Esophagus squamous epithelium (tissue), 5 donors: Measurements from ENCODE around the gene TEKT2. TPM values are rescaled to one million over a fixed set of nuclear protein-coding genes. Genes with fewer than 3 reads are reported as not detected.

Experiments used
- DNase-seq: peaks from one replicate; lab custom pipeline; 2025; lab: John Stamatoyannopoulos, UW
- H3K27ac ChIP-seq, 4 donors: fragments of 200-600 bp; sonication (generic); one replicate each; pipeline ENCODE4 v1.5.1; 2016 to 2019; ENCODE audit warnings: mild to moderate bottlenecking in 1 of 4
- H3K27me3 ChIP-seq, 4 donors: fragments of 200-600 bp; sonication (generic); 1 replicate in 3 of 4; 2 replicates in 1 of 4; pipeline versions ENCODE4 v1.5.1 to v1.6.0; 2017 to 2021; ENCODE audit warnings: antibody characterized with exemption in 1 of 4
- H3K36me3 ChIP-seq, 3 donors: fragments of 200-600 bp; sonication (generic); one replicate each; pipeline ENCODE4 v1.5.1; 2016 to 2019
- H3K4me1 ChIP-seq, 3 donors: fragments of 200-600 bp; sonication (generic); one replicate each; pipeline ENCODE4 v1.5.1; 2017 to 2019
- H3K4me3 ChIP-seq, 4 donors: fragments of 200-600 bp; sonication (generic); 1 replicate in 3 of 4; 2 replicates in 1 of 4; pipeline ENCODE4 v1.5.1; 2016 to 2019; ENCODE audit warnings: mild to moderate bottlenecking in 2 of 4, moderate library complexity in 1 of 4
- H3K9me3 ChIP-seq, 3 donors: fragments of 200-600 bp; sonication (generic); one replicate each; pipeline ENCODE4 v1.5.1; 2016 to 2019
- CTCF ChIP-seq, 6 experiments: fragments of 450-650 bp in 4 of 6; fragments of 200-600 bp in 2 of 6; sonication (generic) in 2 of 6; IDR thresholded peaks; one replicate each; pipeline ENCODE4 v1.5.1; 2016 to 2019; ENCODE audit warnings: antibody characterized with exemption in 6 of 6, mild to moderate bottlenecking in 4 of 6, moderate library complexity in 4 of 6
- POLR2A ChIP-seq, 4 donors: fragments of 450-650 bp; IDR thresholded peaks; one replicate each; pipeline ENCODE4 v1.6.1; 2017; ENCODE audit warnings: antibody characterized with exemption in 4 of 4, mild to moderate bottlenecking in 4 of 4, moderate library complexity in 3 of 4
- WGBS, 2 donors: methylation state at CpG; one replicate each; pipeline ENCODE4 v1.1.5; 2018; 5-methylcytosine and 5-hydroxymethylcytosine counted together
- intact Hi-C: fragments of 100-400 bp; cut with DNase I; formaldehyde crosslinking; loops from one replicate; pipeline ENCODE4 v1.15.0; 2022
- total RNA-seq, 4 donors: library from RNA; depleted of rRNA; stranded (reverse); fragments of >200 nt; gene quantifications; one replicate each; pipeline ENCODE4 v1.1.0, GENCODE V29; 2016
- donor health status: DM: yes; HTN: yes; CAD: no.

Gene TEKT2
- total RNA-seq, 4 donors from 2014 or later = not detected

GRCh38 chr1:36089393-36090121 is 5.7 kb downstream of the TEKT2 start:
- intact Hi-C loops = loop anchor here (10.0 kb wide), 1 partner anchor 335 kb away; no protein-coding TSS in a partner anchor
- peaks cover 16 to 41% (median 30%) of the 10 kb centered on the region in 3 donors for H3K36me3 ChIP-seq

GRCh38 chr1:36091141-36091540 is 7.2 kb downstream of the TEKT2 start:
- peaks cover 15 to 61% (median 20%) of the 10 kb centered on the region in 3 donors for H3K4me1 ChIP-seq
- H3K36me3 ChIP-seq = peaks cover 21 to 56% (median 30%) of the 10 kb centered on the region in 3 donors
- no peak overlapping the region for H3K4me3 ChIP-seq
- no peak for DNase-seq
- no peak overlapping the region for H3K27ac ChIP-seq
- H3K9me3 ChIP-seq = no peaks in the 10 kb centered on the region
- WGBS, 2 donors = 77 to 88% methylated on average over 3 to 4 of the region's 4 CpGs
- no peaks in the 10 kb centered on the region for H3K27me3 ChIP-seq
- no peak for TF ChIP-seq POLR2A (IDR thresholded peaks at IDR 0.05)
- TF ChIP-seq CTCF (IDR thresholded peaks at IDR 0.05) = no peak
- intact Hi-C loops = loop anchor here (10.0 kb wide), 1 partner anchor 334 kb away; no protein-coding TSS in a partner anchor

More at GRCh38 chr1:36089393-36090121, 5.7 kb downstream of the TEKT2 start:
- 3 to 5% methylated on average over 28 to 29 of the region's 32 CpGs for WGBS, 2 donors
- Histone ChIP-seq H3K27ac (peak overlapping the region; percentile 87 to 94 (median 90)), H3K4me1 (peaks cover 17 to 61% (median 22%) of the 10 kb centered on the region in 3 donors), H3K9me3 (no peaks in the 10 kb centered on the region), H3K27me3 (peaks cover 0 to 7% (median 0%) of the 10 kb centered on the region in 4 donors), H3K4me3 (peak overlapping the region; percentile 71 to 95 (median 84))
- TF ChIP-seq CTCF (IDR thresholded peaks at IDR 0.05) (no peak), POLR2A (IDR thresholded peaks at IDR 0.05) (no peak)
- no peak for DNase-seq

- TF ChIP-seq POLR2A (IDR thresholded peaks at IDR 0.05) (no peak), CTCF (IDR thresholded peaks at IDR 0.05) (no peak)
- H3K4me3 ChIP-seq = no peak overlapping the region
- H3K27me3 ChIP-seq = no peaks in the 10 kb centered on the region
- peaks cover 21 to 62% (median 30%) of the 10 kb centered on the region in 3 donors for H3K36me3 ChIP-seq
- intact Hi-C loops = loop anchor here (10.0 kb wide), 1 partner anchor 333 kb away; no protein-coding TSS in a partner anchor
- 96 to 100% methylated on average over 3 to 8 of the region's 13 CpGs for WGBS, 2 donors
- H3K4me1 ChIP-seq = peaks cover 15 to 61% (median 20%) of the 10 kb centered on the region in 3 donors
- no peak overlapping the region for H3K27ac ChIP-seq
- H3K9me3 ChIP-seq = no peaks in the 10 kb centered on the region
- no peak for DNase-seq
Measured at GRCh38 chr1:36091698-36092097, 7.8 kb downstream of the TEKT2 start.

GRCh38 chr1:36092166-36092797 is 8.4 kb downstream of the TEKT2 start:
- H3K27ac ChIP-seq = no peak overlapping the region
- no peak for TF ChIP-seq CTCF (IDR thresholded peaks at IDR 0.05)
- no peak for TF ChIP-seq POLR2A (IDR thresholded peaks at IDR 0.05)
- intact Hi-C loops = loop anchor here (10.0 kb wide), 1 partner anchor 333 kb away; no protein-coding TSS in a partner anchor
- no peak for DNase-seq
- no peak overlapping the region for H3K4me3 ChIP-seq
- H3K27me3 ChIP-seq = no peaks in the 10 kb centered on the region
- peaks cover 21 to 66% (median 30%) of the 10 kb centered on the region in 3 donors for H3K36me3 ChIP-seq
- 87 to 96% methylated on average over 10 to 14 of the region's 17 CpGs for WGBS, 2 donors
- H3K9me3 ChIP-seq = no peaks in the 10 kb centered on the region
- peaks cover 15 to 61% (median 20%) of the 10 kb centered on the region in 3 donors for H3K4me1 ChIP-seq
